ENCODE data around the gene SEMA4D.
"Not testable (repeated sequence)": the region's sequence is repeated elsewhere in the genome, so short reads cannot be mapped to it uniquely, and the experiment has no call there.

Gene SEMA4D

DNA sequence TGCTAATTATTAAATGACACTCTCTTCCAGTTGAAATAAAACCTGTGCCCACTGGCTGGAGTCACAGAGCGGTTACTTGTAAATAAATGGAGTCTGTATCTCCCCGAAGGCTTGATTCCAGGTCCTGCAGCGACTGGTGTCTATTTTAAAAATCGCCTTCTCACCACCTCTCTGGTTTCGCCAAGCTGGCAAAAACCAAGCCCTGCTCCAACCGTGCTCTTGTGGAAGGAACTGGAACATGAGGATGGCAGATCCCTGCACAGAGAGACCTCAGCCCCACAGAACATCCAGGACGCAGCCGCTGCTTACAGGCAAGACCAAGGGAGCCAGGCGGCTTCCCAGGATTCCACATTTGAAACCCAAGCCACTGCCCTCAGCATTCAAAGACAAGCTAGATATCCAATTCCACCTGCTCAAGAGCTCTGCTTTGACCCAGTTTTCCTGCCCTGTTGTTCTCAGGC lies 15.0 kb downstream of the SEMA4D start:
- DNase-seq (ENCODE audit: low read depth in 3 of 3): no peak

DNA sequence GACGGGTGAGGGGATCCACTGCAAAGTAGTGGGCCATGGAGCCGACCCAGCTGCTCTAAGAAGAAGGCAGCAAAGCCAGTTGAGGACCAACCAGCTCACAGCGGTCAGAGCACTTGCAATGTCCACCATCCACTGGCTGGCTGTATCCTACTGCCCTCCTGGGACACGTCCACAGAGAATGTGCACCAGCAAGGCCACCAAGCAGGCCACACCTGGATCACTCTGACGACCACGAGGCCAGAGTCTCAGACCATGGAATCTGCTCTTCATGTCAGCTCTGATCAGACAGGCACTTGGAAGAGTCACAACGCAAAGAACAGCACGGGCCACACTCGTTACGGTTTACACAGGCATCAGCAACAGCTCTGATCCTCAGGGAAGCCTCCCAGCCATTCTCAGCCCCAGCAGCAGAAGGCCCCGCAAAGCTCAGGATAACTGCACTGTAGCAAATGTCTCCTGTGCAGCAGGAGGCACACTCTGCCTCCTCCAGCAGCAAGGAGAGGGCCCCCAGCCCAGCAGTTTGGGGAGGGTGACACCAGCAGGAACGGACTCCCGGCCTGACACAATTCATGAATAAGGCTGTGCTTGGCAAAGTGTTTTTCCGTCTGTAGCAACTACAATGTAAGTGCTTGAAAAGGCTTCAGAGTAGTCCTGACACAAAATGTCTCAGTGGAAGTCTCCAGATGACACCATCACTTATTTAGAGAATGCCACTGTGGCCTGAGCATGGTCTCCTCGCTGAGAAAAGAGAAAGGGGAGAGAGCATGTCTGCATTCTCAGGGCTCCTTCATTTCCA lies 15.7 kb downstream of the SEMA4D start:
- no peak for DNase-seq (ENCODE audit: low read depth in 3 of 3)

DNA sequence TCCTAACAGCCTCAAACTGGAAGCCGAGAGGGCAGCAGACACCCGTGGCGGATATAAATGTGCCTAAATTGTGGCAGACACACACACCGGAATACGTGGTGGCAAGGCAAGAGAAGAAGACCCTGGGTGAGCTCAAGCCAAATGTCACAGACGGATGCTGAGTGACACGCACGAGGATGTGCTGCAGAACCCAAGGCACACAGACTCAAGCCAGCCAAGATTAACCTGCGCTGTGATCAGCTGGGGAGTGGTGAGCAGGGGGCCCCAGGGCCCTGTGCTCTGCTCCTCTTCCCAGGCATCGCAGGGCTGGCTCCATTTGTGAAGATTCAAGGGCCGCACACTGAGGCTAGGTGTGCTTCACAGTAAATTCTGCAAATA lies 16.4 kb downstream of the SEMA4D start:
- no peak for DNase-seq (ENCODE audit: low read depth in 3 of 3)

GRCh38 chr9:89480825-89481537 lies 16.9 kb downstream of the SEMA4D start:
- no peak for DNase-seq (ENCODE audit: low read depth in 3 of 3)

- not testable (repeated sequence) for DNase-seq (ENCODE audit: low read depth in 3 of 3)
These were observed 17.5 kb downstream of the SEMA4D start for GRCh38 chr9:89480372-89480771.

DNA sequence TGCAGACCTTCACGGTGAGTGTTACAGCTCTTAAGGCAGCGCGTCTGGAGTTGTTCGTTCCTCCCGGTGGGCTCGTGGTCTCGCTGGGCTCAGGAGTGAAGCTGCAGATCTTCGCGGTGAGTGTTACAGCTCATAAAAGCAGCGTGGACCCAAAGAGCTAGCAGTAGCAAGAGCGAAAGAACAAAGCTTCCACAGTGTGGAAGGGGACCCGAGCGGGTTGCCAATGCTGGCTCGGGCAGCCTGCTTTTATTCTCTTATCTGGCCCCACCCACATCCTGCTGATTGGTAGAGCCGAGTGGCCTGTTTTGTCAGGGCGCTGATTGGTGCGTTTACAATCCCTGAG lies 18.3 kb downstream of the SEMA4D start:
- not testable (repeated sequence) for DNase-seq (ENCODE audit: low read depth in 3 of 3)

GRCh38 chr9:89478821-89479668 lies 18.9 kb downstream of the SEMA4D start:
- no peak for DNase-seq (ENCODE audit: low read depth in 3 of 3)

DNA sequence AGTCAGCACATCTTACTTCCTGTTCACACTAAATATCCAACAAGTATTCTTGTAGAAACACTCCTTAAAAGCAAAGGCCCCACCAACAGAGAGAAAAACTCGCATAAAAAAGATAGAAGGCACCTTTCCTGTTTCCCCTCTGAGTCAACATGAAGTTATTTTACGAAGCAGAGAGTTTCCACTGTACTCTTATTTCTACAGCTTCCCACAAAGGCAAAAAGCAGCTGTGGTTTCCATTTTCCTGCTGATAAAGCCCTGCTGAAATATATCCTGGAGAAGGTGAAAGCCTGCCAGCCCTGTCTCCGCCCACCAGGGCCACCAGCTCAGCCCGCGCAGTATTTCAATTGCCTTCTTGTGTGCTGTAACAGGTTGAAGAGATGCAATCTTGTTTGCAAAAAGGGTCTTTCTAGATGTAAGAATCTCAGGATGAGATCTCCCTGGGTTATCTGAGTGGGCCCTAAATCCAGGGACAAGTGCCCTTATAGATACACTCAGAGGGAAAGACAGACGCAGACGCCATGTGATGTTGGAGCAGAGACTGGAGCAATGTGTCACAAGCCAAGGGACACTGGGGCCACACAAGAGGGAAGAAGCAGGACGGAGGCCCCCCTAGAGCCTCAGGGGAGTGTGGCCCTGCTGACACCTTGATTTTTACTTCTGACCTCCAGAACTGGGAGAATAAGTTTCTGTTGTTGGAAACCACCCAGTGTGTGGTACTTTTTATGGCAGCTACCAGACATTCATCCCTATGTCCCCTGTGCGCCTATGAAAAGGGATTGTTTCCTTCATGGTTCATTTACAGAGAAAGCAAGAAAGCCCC lies 19.9 kb downstream of the SEMA4D start:
- DNase-seq (ENCODE audit: low read depth in 3 of 3): peak in 1 of 3 experiments; percentile 71

DNA sequence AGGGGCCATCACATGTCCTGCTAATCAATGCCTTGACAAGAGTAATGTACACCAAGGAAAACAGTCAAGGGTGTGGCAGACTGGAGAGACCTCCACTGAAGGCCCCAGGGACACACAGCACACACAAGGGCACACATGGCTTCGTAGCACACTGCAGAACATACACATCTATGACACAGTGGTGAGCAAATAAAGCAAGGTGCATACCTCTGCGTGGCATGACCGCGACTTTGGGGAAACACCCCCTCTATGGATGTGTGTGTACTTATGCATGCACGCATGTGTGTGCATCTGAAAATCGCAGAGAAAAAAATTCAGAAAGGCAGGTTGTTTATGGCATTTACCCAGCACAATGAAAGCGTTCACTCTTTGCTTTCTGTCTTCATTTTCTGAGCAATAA lies 20.5 kb downstream of the SEMA4D start:
- DNase-seq (ENCODE audit: low read depth in 3 of 3): no peak

DNA sequence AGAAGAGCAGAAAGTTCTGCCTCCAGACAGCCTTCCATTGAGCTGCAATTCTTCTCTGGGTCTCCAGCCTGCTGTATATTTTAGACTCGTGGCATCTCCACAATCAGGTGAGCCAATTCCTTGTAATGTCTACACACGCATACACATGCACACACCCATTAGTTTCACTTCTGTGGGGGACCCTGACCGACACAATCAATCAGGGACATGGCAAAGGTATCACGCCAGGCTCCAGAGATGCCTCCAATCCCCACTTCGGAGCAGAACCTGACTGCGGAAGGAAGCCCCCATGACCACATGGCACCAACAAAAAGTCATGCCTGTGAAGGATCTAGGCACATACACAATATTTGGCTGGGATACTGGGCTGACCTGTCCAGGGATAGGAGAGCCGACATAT lies 21.4 kb downstream of the SEMA4D start:
- DNase-seq (ENCODE audit: low read depth in 3 of 3): no peak

DNA sequence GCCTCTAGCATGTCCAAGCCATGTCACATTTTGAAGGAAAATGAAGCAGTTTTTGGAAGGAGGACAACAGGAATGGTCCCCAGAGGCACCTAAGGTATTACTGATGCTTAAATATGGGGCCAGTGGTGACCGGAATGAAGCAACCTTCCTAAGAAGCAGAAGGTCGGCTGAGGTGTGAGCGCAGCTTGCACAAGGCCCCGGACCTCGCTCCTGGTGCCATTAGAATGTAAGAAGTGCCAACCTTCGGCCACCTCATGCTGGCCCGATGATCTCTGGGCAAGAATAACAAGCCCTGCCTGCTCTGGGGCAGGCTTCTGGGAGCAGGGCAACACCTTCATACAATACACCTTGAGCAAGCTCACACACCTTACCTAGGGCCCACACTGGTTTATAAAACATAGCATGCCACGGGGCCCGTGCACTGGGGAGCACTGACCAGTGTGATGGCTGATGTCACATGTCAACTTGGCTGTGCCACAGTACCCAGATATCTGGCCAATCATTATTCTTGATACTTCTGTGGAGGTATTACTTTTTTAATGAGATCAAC lies 21.9 kb downstream of the SEMA4D start:
- no peak for DNase-seq (ENCODE audit: low read depth in 3 of 3)

GRCh38 chr9:89474939-89475338 lies 23.0 kb downstream of the SEMA4D start:
- DNase-seq (ENCODE audit: low read depth in 3 of 3): no peak

DNA sequence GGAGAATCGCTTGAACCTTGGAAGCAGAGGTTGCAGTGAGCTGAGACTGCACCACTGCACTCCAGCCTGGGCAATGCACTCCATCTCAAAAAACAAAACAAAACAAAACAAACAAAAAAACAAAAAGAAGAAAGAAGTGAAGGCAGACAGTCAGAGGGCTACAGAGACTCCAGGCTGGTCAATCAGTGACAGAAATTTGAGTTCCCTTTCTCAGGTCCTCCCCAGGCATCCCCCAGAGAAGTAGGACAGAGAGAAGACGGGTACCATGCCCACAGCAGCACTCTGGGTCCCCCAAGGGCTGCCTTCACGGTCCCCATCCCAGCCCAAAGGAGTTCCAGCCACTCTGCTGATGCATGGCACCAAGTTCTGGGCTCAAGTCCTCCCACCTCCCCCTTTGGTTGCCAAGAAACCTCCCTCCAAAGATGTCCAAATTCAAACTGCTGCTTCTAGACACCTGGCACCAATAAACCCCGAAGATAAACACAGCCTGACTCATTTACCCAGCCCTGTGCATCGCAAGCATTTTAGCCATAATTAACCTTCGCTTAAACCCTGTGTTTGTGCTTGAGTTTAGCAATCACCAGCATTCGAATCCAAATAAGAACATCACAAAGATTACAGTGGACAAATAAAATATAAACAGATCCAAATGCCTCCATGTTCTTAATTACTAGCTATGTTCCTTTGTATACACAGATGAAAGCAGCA lies 24.0 kb downstream of the SEMA4D start:
- DNase-seq (ENCODE audit: low read depth in 3 of 3): no peak

DNA sequence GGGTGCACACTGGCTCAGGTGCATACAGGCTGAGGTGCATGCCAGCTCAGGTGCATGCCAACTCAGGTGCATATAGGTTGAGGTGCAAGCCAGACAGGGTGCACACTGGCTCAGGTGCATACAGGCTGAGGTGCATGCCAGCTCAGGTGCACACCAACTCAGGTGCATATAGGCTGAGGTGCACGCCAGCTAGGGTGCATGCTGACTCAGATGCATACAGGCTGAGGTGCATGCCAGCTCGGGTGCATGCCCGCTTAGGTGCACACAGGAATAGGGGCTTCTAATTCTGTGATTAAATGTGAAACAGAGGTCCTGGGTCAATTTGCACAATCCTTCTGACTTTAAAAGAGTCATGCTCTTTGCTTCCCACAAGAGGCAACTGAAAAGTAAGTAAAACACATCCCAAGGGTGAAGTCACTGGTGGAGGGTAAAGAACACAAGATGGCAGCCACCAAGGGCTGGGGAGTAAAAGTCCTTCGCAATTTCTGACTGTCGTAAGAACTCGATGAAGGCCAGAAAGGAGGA lies 26.1 kb downstream of the SEMA4D start:
- DNase-seq (ENCODE audit: low read depth in 3 of 3): not testable (repeated sequence)

GRCh38 chr9:89471390-89471789 lies 26.5 kb downstream of the SEMA4D start:
- no peak for DNase-seq (ENCODE audit: low read depth in 3 of 3)

- no peak for DNase-seq (ENCODE audit: low read depth in 3 of 3)
These were observed 27.6 kb downstream of the SEMA4D start for GRCh38 chr9:89470224-89470839.

- DNase-seq (ENCODE audit: low read depth in 3 of 3): no peak
These were observed 28.9 kb downstream of the SEMA4D start for GRCh38 chr9:89469003-89469402.

- DNase-seq (ENCODE audit: low read depth in 3 of 3): no peak
These were observed 29.5 kb downstream of the SEMA4D start for GRCh38 chr9:89468281-89468960.

GRCh38 chr9:89467278-89467625 lies 30.7 kb downstream of the SEMA4D start:
- no peak for DNase-seq (ENCODE audit: low read depth in 3 of 3)

All from stimulated activated CD4-positive, alpha-beta T cell treated with anti-CD3 and anti-CD28 coated beads, TNF-alpha, amount 100 ng/mL, for 24 hours (primary cell).